T-helper 1 cell treated with Interleukin-12 subunit alpha and Interleukin-12 subunit beta and Interleukin-4 antibody, amounts not matched to agents 30 μg/mL and 1 μg/mL, for 36 hours (primary cell): ENCODE results near the gene GPD2.
A peak's percentile ranks its signal among the peaks of the same experiment; 100 is the strongest.

Experiments
- H3K27ac Mint-ChIP-seq: one replicate; pipeline ENCODE4 v1.8.0; 2021; ENCODE audit warnings: mild to moderate bottlenecking, mixed read lengths
- H3K27me3 Mint-ChIP-seq: one replicate; pipeline ENCODE4 v1.8.0; 2021; ENCODE audit warnings: low read depth, mixed read lengths
- H3K36me3 Mint-ChIP-seq: one replicate; pipeline ENCODE4 v1.8.0; 2021; ENCODE audit warnings: low read depth, mixed read lengths
- H3K4me1 Mint-ChIP-seq: one replicate; pipeline ENCODE4 v1.8.0; 2021; ENCODE audit warnings: low read depth, mixed read lengths
- H3K4me3 Mint-ChIP-seq: one replicate; pipeline ENCODE4 v1.8.0; 2021; ENCODE audit warnings: mild to moderate bottlenecking, moderate library complexity, mixed read lengths
- H3K9me3 Mint-ChIP-seq: one replicate; pipeline ENCODE4 v1.8.0; 2021; ENCODE audit warnings: mixed read lengths

GPD2 gene

DNA sequence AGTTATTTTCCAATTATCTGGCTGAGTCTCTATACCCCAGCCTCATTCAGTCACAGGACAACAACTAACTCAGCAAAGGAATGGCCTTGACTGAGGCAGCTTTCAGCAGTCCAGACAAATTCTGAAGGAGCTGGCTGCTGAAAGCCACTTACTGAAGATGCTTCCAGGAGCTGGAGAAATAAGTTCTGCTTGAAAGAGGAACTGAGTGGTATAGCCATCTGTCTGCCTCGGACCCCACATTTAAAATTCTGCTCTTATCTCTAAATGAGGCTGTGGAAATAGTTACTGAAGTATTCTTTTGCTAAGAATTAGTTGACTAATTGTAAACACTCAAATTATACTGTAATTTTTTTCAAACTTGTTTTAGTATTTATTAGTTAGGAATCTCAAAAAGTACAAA, 9.1 kb upstream of the GPD2 start:
- H3K4me3 Mint-ChIP-seq: no peak overlapping the region
- H3K27me3 Mint-ChIP-seq: peaks cover 6% of the 10 kb centered on the region
- H3K4me1 Mint-ChIP-seq: peaks cover 13% of the 10 kb centered on the region
- H3K27ac Mint-ChIP-seq: no peak overlapping the region
- H3K36me3 Mint-ChIP-seq: no peaks in the 10 kb centered on the region
- no peaks in the 10 kb centered on the region for H3K9me3 Mint-ChIP-seq

DNA sequence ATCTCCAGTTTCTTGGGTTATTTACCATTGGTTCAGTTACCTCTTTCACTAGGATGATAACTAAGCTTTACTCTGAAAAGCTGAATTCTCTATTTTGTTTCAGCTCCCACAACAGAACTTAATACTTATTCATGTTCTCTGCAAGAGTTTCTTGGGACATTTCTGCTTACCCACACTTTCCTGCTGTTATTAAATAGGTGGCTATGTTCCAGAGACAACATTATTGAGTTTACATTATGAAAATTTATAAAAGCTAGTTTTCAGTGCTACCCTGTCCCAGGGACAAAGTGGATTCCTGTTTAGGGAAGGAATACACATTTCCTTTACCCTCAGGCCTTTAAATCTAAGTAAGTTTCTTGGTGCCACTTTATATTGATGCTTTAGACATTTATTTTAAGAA, 7.0 kb upstream of the GPD2 start:
- H3K9me3 Mint-ChIP-seq: no peaks in the 10 kb centered on the region
- no peaks in the 10 kb centered on the region for H3K27me3 Mint-ChIP-seq
- H3K36me3 Mint-ChIP-seq: no peaks in the 10 kb centered on the region
- no peak overlapping the region for H3K27ac Mint-ChIP-seq
- no peak overlapping the region for H3K4me3 Mint-ChIP-seq
- H3K4me1 Mint-ChIP-seq: peaks cover 17% of the 10 kb centered on the region

DNA sequence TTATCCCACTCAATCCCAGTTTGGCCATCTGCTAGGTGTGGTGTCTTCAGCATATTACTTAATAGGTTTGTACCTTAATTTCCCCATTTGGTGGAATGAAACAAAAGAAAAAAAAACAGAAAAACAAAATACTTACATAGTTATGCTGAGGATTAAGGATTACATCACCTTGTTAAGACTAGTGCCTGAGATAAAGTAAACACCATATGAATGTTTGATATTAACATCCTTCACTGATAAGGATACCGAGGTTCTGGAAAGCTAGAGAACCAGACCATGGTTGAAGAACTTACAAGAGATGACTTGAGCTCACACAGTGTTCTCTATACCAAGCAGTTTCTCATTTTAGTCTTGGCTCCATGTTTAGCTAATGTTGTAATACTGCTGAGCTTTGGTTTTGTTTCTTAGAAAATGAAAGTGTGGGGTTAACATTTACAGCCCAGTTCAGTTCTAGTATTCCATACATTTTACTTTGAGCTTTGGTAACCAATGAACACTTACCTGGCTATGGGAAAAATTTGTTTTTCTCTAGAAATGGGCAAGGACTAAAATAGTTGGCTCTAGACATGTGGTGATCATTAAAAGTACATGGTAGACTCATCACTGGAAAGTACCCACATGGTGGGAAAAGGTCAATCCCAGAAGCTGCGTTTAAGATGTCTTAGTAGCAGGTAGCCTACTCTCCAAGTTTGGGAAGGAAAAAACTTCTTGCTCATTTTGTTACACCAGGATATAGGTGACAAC, 5.8 kb upstream of the GPD2 start:
- H3K4me3 Mint-ChIP-seq: no peak overlapping the region
- no peak overlapping the region for H3K27ac Mint-ChIP-seq
- H3K4me1 Mint-ChIP-seq: peaks cover 20% of the 10 kb centered on the region
- H3K27me3 Mint-ChIP-seq: no peaks in the 10 kb centered on the region
- no peaks in the 10 kb centered on the region for H3K9me3 Mint-ChIP-seq
- no peaks in the 10 kb centered on the region for H3K36me3 Mint-ChIP-seq

DNA sequence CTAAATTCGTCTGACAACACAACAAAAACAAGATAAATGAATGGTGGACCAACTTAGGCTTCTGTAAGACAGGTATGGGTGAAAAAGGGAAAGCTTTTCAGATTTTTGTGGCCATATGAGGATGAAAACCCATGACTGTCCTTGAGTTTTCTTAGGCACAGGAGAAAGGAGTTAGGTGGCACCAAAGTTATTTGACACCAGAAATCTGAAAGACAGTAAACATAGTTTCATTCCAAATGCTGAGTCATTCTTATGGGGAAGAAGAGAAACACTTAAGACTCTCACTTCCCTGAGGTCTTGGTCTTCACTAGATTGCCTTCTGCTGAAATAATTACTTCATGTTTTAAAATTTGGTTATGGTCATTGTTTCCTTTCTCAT, 5.2 kb upstream of the GPD2 start:
- peaks cover 20% of the 10 kb centered on the region for H3K4me1 Mint-ChIP-seq
- H3K4me3 Mint-ChIP-seq: no peak overlapping the region
- H3K36me3 Mint-ChIP-seq: no peaks in the 10 kb centered on the region
- no peaks in the 10 kb centered on the region for H3K27me3 Mint-ChIP-seq
- no peak overlapping the region for H3K27ac Mint-ChIP-seq
- H3K9me3 Mint-ChIP-seq: no peaks in the 10 kb centered on the region

DNA sequence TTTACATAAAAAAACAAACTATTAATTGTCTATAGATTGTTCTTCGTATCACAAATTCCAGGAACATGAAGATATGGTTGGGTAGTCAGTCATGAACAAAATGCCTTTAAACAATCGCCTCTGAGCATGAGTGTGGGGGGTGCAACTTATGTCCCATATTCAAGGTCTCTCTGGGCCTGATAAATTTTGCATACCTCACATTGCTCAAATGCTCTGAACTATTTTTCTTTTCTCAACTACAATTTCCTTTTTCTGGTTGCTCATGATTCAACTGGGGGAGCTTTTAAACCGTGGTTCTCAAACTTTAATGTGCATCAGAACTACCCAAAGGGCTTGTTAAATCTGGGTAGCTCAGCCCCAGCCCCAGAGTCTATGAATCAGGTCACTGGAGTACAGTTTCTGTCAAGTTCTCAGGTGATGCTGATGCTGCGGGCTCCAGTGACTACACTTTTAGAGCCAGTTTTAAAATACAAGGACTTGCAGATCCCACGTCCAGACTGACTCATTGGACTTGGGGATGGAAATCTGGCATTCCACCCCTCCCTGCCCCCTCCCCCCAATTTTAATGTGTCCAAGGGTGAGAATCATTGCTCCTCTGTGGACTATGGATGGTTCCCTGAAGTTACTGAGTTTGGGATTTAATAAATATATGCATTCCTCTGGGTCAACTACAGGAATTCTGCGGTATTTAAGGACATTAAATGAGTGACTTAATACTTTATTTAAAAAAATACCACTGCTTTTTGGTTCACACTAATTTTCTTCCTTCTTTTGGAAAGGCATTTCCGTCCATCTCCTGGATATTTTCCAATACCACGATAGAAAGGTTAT, 1.5 kb upstream of the GPD2 start:
- Mint-ChIP-seq H3K36me3 (peaks cover 5% of the 10 kb centered on the region), H3K27ac (no peak overlapping the region), H3K9me3 (no peaks in the 10 kb centered on the region), H3K4me1 (peaks cover 44% of the 10 kb centered on the region), H3K4me3 (peak overlapping the region; percentile 59), H3K27me3 (peaks cover 3% of the 10 kb centered on the region)

DNA sequence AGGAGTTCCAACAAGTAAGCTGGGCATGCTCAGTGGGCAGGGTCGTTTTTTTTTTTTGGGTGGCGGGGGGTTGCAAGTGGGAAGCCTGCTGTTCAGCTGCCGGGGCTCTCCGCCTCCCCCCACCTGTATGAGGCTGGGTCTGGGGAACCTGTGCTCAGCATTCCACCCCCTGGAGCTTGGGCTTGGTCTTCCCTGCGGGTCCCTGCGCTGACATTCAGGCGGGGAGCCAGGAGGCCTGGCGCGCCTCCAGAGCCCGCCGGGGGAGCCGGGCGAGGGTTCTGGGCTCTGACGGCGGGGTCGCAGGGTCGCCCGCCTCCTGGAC, 822 bp upstream of the GPD2 start:
- H3K27me3 Mint-ChIP-seq: peaks cover 3% of the 10 kb centered on the region
- H3K4me3 Mint-ChIP-seq: peak overlapping the region; percentile 59
- H3K36me3 Mint-ChIP-seq: peaks cover 11% of the 10 kb centered on the region
- no peaks in the 10 kb centered on the region for H3K9me3 Mint-ChIP-seq
- H3K4me1 Mint-ChIP-seq: peaks cover 46% of the 10 kb centered on the region
- H3K27ac Mint-ChIP-seq: no peak overlapping the region

DNA sequence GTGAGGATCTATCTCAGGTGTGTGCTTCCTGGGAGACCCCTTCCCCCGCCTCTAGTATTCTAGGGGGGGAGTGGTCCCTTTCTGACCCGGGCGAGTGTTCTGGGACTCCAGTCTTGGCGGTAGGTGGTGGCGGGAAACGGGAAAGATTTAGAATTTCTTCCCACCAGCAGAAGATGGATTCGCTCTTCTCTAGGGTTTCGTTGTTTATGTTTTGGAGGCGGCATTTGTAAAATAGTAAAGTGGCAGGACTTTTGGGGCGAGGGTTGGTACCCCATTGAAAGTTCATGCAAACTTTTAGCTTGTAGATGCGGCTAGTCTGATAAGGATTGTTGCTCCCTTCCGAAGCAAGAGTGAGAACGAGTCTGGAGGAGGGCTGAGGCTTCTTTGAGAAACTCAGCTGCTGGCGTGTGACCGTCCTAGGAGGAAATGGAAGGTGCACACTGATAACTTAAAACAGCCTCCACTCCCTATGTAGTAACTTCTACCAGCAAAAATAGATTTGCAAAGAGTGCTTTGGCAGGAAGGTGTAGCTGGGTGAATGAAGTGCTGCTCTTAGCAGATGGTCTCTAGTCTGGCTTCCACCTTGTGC, 412 bp downstream of the GPD2 start:
- H3K36me3 Mint-ChIP-seq: peaks cover 14% of the 10 kb centered on the region
- peak overlapping the region; percentile 95 for H3K4me3 Mint-ChIP-seq
- H3K27me3 Mint-ChIP-seq: peaks cover 3% of the 10 kb centered on the region
- no peaks in the 10 kb centered on the region for H3K9me3 Mint-ChIP-seq
- peaks cover 35% of the 10 kb centered on the region for H3K4me1 Mint-ChIP-seq
- peak overlapping the region; percentile 93 for H3K27ac Mint-ChIP-seq

DNA sequence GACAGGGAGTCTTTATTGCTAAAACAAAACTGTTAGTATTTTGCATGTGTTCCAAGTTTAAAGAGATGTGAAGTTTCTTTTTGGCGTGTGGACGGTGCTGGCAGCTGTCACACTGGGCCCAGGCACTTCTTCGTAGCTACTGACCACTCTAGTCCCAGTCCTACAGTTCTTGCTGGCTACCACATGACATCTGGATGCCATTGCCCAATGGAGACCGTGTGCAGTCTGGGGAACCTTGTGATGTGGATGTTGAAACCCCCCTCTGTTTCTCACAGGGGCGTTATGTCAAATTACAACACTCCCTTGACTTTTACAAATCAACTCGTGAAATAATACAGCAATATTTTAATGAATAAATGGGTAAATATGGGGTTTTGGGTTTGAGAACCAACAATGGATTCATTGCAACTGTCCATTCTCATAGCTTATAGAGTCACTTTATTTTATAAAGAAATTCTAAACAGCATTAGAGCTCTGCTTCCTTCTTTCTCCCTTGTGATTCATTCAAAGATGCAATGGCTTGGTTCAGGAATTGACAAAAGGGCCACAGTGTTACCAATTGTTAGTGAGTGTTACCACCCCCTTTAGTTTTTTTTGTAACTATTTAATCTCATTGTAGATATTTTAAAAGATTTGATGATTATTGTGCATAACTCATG, 1.2 kb downstream of the GPD2 start:
- H3K27ac Mint-ChIP-seq: peak overlapping the region; percentile 41
- H3K4me1 Mint-ChIP-seq: peaks cover 35% of the 10 kb centered on the region
- peak overlapping the region; percentile 95 for H3K4me3 Mint-ChIP-seq
- no peaks in the 10 kb centered on the region for H3K9me3 Mint-ChIP-seq
- peaks cover 3% of the 10 kb centered on the region for H3K27me3 Mint-ChIP-seq
- H3K36me3 Mint-ChIP-seq: peaks cover 14% of the 10 kb centered on the region

DNA sequence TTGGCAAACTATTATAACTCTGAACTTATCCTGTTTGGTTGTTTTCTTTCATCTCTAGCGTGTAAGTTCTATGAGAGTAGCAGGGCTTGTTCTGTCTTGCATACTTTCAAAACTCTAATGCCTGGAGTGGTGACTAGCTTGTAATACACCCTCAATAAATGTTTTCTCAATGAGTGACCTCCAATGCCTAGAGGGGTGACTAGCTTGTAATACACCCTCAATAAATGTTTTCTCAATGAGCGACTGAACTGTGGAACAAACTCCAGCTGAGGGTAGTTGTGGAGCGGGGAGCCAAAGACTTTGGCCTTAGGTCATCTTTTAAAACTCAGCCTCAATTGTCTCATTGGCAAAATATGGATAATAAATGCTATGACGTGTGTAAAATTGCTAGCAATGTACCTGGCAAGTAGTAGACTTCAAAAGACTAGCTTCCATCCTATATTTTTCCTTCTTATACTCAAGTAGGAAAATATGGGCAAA, 1.8 kb downstream of the GPD2 start:
- Mint-ChIP-seq H3K4me1 (peaks cover 34% of the 10 kb centered on the region), H3K9me3 (no peaks in the 10 kb centered on the region), H3K4me3 (peak overlapping the region; percentile 95), H3K36me3 (peaks cover 14% of the 10 kb centered on the region), H3K27ac (peak overlapping the region; percentile 41), H3K27me3 (peaks cover 3% of the 10 kb centered on the region)

DNA sequence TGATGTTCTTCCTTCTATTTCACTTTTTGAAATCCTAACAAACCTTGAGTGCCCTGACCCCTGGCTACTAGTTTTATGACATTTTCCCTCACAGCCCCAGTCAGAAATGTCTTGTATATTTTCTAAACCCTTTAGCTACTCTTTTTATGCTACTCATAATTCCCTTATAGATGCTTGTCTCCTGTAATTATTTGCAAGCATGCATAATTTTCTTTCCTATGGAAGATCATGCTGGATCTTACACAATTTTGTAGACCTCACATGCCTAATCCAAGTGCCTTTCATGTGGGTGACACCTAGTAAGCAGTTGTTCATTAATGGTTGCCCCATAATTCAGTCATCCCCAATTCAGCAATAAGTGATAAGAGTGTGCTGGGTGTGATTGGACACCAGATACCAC, 6.9 kb downstream of the GPD2 start:
- Mint-ChIP-seq H3K9me3 (no peaks in the 10 kb centered on the region), H3K27me3 (no peaks in the 10 kb centered on the region), H3K4me1 (peaks cover 16% of the 10 kb centered on the region), H3K4me3 (no peak overlapping the region), H3K36me3 (peaks cover 12% of the 10 kb centered on the region), H3K27ac (no peak overlapping the region)

DNA sequence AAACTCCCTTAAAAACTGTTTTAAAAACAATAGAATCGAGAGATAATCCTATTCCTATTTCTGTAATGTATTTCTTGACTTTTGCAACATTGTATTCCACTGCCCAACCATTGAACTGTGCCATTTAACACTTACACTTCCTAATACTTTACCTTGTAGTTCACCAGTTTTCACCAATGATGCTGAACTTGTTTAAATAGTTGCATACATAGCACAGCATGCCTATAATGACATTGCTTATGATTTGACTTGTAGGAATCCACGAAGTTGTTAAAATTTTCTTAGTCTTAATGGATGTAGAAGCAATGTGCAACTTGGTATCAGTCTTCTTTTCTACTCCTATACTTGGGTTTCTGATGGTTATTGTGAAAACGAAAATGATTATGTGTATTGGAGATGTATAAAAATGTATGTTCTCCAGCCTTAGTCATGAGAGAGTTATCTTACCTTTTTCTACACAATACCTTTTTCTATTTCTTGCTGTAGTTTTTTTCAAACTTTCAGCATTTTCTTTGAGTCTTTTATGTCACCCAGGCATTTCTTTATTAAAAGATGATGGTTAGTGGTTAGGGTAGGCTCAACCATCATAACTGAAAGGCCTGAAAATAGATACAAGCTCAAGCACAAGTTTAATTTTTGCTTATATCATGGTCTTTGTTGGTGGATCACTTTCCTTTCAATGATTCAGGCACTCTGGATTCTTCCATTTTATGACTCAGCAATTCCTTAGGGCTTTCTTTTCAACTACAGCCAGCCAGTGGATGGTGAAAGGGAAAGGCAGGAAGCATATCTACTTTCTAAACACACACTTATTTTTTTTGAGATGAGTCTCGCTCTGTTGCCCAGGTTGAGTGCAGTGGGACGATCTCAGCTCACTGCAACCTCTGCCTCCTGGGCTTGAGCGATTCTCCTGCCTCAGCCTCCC, 9.4 kb downstream of the GPD2 start:
- H3K27ac Mint-ChIP-seq: no peak overlapping the region
- no peak overlapping the region for H3K4me3 Mint-ChIP-seq
- H3K36me3 Mint-ChIP-seq: peaks cover 14% of the 10 kb centered on the region
- no peaks in the 10 kb centered on the region for H3K27me3 Mint-ChIP-seq
- peaks cover 7% of the 10 kb centered on the region for H3K9me3 Mint-ChIP-seq
- peaks cover 3% of the 10 kb centered on the region for H3K4me1 Mint-ChIP-seq

DNA sequence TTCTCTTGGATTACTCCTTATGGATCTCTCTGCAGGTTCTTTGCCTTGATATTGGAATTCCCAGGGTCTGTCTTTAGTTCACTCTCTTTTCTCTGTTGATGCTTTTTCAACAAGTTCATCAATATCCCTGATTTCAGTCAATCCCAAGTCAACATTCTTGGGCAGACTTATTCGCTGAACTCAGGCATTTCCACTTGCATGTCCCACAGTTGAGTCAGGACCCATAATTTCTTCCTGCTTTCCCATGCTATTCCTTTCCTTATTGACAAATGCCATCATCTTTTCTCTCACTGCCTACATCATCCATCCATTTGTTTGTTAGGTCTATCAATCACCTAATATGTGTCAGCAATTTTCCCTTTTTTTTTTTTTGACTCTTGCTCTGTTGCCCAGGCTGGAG, 11.6 kb downstream of the GPD2 start:
- Mint-ChIP-seq H3K36me3 (peaks cover 17% of the 10 kb centered on the region), H3K27ac (no peak overlapping the region), H3K9me3 (peaks cover 12% of the 10 kb centered on the region), H3K4me3 (no peak overlapping the region), H3K4me1 (peaks cover 6% of the 10 kb centered on the region), H3K27me3 (no peaks in the 10 kb centered on the region)

DNA sequence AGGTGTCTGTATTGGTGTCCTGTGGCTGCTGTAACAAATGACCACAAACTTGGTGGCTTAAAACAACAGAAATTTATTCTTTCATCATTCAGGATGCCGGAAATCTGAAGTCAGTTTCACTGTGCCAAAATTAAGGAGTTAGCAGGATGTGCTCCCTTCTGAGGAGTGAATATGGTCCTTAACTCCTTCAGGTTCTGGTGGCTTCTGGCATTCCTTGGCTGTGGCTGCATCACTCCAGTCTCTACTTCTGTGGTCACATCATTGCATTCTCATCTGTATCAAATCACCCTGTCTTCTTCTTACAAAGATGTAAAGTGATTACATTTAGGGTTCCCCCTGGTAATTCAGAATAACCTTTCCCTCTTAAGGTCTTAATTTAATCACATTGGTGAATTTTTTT, 12.6 kb downstream of the GPD2 start:
- peaks cover 7% of the 10 kb centered on the region for H3K4me1 Mint-ChIP-seq
- H3K27ac Mint-ChIP-seq: no peak overlapping the region
- H3K27me3 Mint-ChIP-seq: no peaks in the 10 kb centered on the region
- H3K9me3 Mint-ChIP-seq: peaks cover 13% of the 10 kb centered on the region
- no peak overlapping the region for H3K4me3 Mint-ChIP-seq
- H3K36me3 Mint-ChIP-seq: peaks cover 22% of the 10 kb centered on the region

DNA sequence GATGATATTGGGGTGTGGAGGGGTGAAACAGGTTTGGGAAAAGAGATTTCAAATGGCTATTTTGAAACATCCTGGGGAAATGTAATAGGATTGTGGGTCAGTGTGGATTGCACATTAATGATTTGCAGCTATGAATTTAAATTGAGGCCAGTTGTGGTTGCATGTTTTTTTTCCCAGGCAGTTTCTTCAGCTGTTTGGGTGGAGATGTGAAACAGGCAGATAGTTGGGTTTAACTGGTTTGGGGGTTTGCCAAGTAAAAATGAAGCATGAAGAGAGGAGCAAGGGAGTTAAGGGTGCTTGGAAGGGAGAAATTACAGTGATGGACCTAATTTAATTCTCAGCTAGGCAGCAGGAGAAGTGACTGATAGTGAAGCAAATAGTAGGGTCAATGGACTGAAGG, 16.8 kb downstream of the GPD2 start:
- Mint-ChIP-seq H3K27me3 (no peaks in the 10 kb centered on the region), H3K36me3 (peaks cover 22% of the 10 kb centered on the region), H3K27ac (no peak overlapping the region), H3K9me3 (peaks cover 13% of the 10 kb centered on the region), H3K4me1 (peaks cover 12% of the 10 kb centered on the region), H3K4me3 (no peak overlapping the region)
